ENCODE results near the gene DBF4B. TPM values are rescaled to one million over a fixed set of nuclear protein-coding genes. Genes with fewer than 3 reads are reported as not detected.

Gene DBF4B
- total and polyA plus RNA-seq, 2 of the 13 experiments (the other 11 are each of a cell fraction or from before 2014, with no cell fraction given), result 11.7 to 13.2 TPM

GRCh38 chr17:44774271-44775135 is 66.0 kb downstream of the DBF4B start (continued):
- TF ChIP-seq NONO (IDR thresholded peaks at IDR 0.05) (no peak), NONO (CRISPR knock-in tag; conservative IDR thresholded peaks at IDR 0.05) (no peak; the same call in none of the 2 replicates), NFIB (CRISPR knock-in tag; IDR thresholded peaks at IDR 0.05; ENCODE audit: borderline replicate concordance) (no peak), GPBP1L1 (CRISPR knock-in tag; IDR thresholded peaks at IDR 0.05) (no peak), GZF1 (CRISPR knock-in tag; IDR thresholded peaks at IDR 0.05) (no peak), CC2D1A (CRISPR knock-in tag; IDR thresholded peaks at IDR 0.05) (no peak), ISL2 (CRISPR knock-in tag; IDR thresholded peaks at IDR 0.05) (no peak), XRCC5 (optimal IDR thresholded peaks at IDR 0.05; ENCODE audit: low read length) (peak; percentile 80), REL (CRISPR knock-in tag; conservative IDR thresholded peaks at IDR 0.05) (no peak), ZNF878 (CRISPR knock-in tag; IDR thresholded peaks at IDR 0.05) (no peak), ZMYM2 (CRISPR knock-in tag; IDR thresholded peaks at IDR 0.05) (no peak), RBFOX2 (IDR thresholded peaks at IDR 0.05; ENCODE audit: low read depth, low read length) (no peak), NCOR1 (IDR thresholded peaks at IDR 0.05; ENCODE audit: borderline replicate concordance, low read length) (no peak), ZBTB7A (CRISPR knock-in tag; IDR thresholded peaks at IDR 0.05) (0 out of 2 replicates have a peak, but pooled peaks have one; percentile 33), RCOR2 (CRISPR knock-in tag; IDR thresholded peaks at IDR 0.05) (no peak), JUN (CRISPR knock-in tag; IDR thresholded peaks at IDR 0.05) (no peak), NFE2L1 (CRISPR knock-in tag; IDR thresholded peaks at IDR 0.05; ENCODE audit: borderline replicate concordance) (no peak), ZNF777 (CRISPR knock-in tag; IDR thresholded peaks at IDR 0.05) (no peak), ARID5B (CRISPR knock-in tag; IDR thresholded peaks at IDR 0.05) (no peak), GLI4 (CRISPR knock-in tag; IDR thresholded peaks at IDR 0.05; ENCODE audit: borderline replicate concordance) (no peak), PRDM10 (CRISPR knock-in tag; IDR thresholded peaks at IDR 0.05; ENCODE audit: low read depth) (no peak; the same call in 1 of the 2 replicates), MXI1 (IDR thresholded peaks at IDR 0.05; ENCODE audit: borderline replicate concordance, low read depth, low read length) (peak; percentile 68; the same call in 1 of the 3 replicates)

Data from HepG2 (cell line).